Middle frontal gyrus (tissue), 1 donor: ENCODE results near the gene APMAP.

Experiments used
- DNase-seq: peaks from one replicate; pipeline ENCODE4 v3.0.0-alpha.2; 2015; ENCODE audit warnings: low spot score; ENCODE audit errors: extremely low spot score

The APMAP gene

DNA sequence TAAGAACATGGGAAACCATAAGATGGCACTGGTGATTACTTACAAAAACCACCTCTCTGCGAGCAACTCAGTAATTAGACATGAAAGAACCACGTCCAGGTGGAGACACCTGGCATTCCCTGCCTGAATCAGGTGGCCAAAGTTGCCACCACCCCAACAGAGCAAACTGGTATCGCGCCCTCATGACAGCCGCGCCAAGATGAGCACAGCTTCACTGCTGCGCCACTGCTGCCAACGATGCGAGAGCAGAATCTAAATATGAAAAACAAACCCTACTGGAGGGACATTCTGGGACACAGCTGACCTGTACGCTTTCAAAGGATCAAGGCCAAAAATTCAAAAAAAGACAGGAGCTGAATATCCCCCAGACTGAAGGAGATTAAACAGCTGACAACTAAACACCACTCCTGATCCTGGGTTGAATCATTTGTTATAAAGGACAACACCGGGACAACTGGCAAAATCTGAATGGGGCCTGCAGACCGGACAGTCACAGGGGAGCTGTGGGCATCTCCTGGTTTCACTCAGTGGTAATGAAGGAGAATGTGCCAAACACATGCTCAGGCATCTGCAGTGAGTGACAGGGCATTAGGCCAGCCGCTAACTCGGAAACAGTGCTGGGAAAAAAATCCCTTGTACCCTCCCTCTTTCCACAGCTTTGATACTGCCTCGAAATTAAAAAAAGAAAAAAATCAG is 26.1 kb downstream of the APMAP start:
- DNase-seq, result no peak

DNA sequence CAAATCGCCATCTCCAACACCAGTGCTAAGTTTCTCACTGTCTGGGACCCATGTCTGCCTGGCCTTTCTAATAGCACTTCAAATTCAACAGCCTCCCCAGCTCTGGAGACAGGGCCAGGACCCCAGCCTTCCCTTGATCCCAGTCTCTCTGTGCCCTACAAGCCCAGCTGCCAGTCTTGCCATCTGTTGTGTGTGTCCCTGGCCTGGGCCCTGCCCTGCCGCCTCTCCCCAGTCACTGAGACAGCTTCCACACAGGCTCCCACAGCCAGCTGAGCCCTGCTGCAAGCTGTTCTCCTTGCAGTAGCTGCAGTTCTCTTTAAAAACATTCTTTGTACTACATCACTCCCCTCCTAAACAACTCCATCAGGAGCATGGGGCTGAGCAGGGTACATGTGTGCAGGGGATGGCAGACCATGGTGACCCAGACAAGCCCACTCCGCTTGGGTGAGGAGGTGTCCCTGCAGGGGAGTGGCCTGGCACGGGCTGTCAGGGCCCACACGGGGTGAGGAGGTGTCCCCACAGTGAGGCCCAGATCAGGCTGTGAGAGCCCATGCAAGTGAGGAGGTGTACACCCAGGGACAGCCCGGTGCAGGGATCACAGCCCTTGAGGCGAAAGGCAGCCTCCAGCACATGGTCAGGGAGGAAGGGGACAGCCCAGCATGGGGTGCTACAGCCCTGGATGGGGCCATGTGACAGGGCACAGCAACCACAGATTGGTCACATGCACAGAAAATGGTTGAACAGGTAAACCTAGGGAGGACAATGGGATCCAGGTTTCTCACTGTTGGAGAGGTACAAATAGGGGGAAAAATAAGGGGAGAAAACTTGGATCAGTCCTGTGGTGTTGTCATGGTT is 27.3 kb downstream of the APMAP start:
- DNase-seq, result no peak

DNA sequence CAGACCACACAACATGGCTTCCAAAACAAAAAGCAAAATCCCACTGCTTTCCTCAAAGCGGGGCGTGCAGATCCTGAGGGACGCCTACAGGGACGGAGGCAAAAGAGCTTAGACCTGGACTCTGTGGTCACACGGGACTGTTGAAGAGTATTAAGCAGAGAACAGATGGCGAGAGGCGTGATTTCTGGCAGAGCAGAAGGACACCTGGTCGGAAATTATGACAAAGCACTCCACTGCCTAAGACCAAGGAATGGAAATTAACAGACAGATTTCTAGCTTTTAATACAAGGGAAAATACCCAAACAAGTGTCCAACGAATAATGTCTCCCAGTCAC is 28.1 kb downstream of the APMAP start:
- DNase-seq, result no peak

DNA sequence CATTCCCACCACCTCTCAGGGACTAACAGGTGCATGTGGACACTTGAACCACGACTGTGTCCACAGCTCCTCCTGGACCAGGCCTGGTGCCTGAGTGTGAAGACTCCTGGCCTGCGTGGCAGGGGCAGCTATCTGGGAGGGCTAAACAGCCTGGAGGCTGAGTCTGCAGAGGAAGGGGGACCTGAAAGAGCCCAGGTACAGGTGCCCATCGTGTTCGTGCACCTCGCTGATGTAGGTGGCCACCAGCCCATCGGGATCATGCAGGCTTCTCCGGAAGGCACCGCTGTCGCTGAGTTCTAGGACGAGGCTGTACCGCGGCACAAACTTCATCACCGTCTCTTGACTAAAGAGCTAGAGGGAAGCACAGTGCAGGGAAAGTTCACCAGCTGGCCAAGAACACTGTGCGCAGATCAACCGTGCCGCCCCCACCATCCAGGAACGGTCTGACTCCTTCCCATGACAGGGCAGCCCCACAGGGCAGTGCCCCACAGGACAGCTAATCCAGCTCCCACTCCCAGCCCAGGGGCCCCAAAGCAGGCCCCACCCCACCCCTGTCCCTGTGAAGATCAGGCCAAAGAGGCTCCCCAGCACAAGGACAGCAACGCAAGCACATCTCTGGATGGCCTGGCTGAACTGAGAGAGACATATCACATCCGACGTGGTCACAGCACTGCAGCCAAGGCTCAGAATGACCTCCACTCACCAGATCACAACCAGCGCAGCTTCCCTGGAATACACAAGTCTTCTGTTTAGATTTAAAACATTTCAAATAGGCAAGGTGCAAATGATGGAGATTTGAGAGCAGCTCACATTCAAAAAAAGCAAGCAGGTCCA is 28.7 kb downstream of the APMAP start:
- no peak for DNase-seq

DNA sequence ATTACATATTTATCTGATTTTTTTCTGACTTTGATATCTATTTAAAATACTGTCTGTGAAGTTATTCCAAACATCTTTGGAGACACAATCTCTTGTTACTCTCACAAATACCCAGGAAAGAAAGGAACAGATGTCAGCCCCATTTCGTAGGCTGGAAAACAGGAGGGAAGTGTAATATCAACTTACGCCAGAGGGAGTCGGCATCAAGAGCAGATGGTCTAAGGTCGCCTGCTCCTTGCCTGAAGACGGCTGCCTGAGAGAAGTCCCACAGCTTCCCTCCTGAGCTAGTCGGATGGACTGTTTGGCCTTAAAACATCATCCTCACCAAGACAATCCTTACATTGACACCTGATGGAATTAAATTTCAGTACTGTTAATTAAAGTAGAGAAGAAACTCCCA is 30.0 kb downstream of the APMAP start:
- DNase-seq, result no peak

DNA sequence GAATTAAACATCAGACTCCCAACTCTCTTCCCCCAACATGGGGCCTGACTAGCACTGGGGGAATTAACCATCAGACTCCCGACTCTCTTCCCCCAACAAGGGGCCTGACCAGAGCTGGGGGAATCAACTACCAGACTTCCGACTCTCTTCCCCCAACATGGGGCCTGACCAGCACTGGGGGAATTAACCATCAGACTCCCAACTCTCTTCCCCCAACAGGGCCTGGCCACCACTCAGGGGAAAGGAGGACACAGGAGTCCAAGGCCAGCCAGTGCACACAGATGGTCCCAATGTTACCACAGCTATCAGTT is 30.4 kb downstream of the APMAP start:
- no peak for DNase-seq

DNA sequence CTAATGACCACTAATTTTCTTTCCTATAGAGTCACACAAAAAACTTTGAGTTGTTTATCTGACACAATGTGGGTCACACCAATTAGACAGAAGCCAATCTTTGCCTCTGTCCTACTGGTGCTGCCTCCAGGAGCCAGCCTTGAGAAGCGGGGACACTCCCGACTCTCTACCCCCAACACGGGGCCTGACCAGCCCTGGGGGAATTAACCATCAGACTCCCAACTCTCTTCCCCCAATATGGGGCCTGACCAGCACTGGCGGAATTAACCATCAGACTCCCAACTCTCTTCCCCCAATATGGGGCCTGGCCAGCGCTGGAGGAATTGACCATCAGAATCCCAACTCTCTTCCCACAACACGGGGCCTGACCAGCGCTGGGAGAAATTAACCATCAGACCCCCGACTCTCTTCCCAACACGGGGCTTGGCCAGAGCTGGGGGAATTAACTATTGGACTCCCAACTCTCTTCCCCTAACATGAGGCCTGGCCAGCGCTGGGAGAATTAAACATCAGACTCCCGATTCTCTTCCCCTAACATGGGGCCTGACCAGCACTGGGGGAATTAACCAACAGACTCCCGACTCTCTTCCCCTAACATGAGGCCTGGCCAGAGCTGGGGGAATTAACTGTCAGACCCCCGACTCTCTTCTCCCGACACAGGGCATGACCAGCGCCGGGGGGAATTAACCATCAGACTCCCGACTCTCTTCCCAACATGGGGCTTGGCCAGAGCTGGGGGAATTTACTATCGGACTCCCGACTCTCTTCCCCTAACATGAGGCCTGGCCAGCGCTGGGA is 31.0 kb downstream of the APMAP start:
- no peak for DNase-seq

DNA sequence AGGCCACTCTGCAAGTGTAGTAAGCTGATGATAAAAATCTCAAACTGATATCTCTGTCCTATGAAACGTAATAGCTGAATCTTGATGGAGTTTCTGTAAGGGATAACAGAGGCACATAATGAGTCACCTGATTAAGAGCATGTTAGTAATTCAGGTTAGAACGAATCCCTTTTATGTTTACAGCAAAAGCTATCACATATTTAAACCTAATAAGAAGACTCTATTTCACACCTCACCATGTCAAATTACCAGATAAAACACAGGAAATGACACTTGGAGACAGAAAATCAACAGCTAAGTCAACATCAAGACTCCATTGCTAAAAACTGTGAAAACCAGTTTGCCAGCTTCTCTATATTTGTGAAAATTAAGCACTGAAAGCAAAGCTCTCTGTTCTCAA is 31.7 kb downstream of the APMAP start:
- no peak for DNase-seq

DNA sequence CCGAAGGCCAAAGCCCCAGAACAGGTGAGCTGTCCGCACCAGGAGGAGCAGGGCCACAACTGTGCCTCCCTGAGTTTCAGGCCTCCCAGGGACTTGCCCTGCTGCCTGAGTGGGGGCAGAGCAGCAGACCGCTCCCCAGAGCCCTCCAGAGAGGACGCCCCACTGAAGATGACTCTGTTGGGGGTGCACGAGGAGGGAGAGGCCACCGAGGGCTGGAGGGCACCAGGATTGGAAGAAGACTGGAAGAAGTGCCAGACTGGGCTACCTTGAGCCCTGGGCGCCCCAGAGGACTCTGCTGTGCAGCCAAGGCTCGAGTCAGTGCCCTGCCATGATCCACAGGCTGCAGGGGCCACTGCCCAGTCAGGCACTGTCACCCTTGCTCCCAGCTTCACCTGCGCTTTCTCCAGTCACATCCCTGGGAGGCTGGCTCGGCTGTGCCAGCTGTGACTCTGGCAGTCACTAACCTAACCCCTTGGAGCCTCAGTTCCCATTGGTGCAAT is 32.2 kb downstream of the APMAP start:
- DNase-seq, result no peak

DNA sequence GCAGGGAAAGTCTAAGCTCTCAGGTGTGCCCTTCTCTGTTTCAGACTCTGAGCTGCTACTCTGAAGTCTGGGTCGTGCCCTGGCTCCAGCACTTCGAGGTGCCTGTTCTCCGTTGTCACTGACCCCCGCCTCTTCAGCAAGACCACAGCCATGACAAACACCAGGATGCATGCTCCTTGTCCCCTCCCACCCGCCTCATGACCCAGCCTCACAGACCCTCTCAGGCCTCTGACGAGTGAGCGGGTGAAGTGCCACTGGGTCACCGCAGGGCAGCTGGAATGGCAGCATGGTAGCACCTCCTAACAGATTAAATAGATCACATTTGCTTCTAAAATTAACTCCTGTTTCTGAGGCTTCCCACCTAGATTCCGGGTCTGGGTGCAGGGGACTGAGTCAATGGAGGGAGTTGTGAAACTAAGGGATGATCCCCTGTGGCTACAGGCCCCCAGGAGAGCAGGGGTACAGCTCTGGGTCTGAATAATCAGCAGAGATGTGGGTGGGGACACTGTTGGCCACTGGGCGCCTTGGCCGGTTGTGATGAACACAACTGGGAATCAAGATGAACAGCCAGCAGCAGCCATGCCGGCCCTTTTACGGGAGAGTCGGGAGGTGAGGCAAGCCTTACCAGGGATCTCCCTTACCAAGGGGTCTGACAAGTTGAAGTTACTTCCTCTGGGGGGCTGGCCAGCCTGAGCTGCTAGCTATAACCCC is 32.8 kb downstream of the APMAP start:
- DNase-seq, result no peak

DNA sequence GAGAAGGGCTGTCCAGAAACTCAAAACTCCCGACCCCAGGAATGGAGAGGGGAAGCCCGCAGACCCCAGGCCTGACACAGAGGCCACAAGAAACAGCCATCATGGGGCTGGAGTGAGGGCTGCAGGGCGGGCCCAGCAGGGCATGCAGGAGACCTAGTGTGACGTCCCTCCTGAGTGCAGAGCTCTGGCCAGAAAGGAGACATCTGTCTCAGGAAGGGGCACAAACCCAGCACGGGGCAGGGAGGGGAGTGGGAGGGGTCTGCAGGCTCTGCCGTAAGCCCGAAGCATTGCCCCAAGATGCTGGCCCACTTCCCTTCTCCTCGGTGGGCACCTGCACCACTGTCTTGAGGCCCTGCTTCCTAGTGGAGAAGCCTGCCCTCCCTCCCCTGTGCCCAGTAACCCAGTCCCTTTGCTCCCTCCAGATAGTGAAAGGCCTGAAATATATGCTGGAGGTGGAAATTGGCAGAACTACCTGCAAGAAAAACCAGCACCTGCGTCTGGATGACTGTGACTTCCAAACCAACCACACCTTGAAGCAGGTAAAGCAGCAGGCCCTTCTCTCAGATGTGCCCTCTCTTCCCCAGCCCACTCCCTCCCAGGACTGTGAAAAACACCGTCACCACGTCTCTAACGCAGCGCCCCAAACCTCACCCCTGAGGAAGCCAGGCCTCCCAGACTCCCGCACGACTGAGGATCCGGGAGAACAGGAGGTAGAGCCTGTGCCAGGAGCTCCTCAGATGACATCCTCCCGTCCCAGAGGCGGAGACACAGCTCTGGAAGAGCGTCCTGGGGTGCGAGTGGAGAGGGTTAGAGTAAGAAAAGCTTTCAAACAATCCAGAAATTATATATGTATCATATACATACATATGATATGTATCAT is 33.8 kb downstream of the APMAP start:
- DNase-seq, result no peak

DNA sequence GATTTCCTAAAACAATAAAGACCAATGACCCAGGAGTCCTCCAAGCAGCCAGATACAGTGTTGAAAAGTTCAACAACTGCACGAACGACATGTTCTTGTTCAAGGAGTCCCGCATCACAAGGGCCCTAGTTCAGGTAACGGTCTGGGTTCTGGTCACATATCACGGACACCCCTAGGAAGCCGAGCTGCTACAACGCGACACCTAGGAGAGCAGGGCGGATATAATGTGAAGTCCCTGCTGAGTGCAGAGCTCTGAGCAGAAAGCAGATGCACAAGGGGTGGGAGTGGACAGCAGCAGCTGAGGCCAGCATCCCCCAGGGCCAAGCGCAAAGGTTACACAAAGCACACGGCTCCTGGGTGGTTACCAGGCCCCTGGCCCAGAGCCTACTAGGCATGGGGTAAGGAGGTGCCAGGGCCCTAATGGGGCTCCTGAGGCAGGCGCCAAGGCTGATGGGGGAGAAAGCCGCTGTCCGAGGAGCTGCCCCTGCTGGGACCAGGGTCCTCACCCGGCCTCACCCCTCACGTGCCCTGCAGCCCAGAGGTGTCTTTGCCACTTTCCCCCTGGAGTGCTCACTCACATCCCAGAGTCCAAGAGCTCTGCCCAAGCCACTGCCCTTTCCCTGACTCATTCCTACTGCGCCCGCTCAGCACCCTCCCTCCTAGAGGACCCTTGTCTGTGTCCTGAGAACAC is 35.1 kb downstream of the APMAP start:
- DNase-seq, result no peak

DNA sequence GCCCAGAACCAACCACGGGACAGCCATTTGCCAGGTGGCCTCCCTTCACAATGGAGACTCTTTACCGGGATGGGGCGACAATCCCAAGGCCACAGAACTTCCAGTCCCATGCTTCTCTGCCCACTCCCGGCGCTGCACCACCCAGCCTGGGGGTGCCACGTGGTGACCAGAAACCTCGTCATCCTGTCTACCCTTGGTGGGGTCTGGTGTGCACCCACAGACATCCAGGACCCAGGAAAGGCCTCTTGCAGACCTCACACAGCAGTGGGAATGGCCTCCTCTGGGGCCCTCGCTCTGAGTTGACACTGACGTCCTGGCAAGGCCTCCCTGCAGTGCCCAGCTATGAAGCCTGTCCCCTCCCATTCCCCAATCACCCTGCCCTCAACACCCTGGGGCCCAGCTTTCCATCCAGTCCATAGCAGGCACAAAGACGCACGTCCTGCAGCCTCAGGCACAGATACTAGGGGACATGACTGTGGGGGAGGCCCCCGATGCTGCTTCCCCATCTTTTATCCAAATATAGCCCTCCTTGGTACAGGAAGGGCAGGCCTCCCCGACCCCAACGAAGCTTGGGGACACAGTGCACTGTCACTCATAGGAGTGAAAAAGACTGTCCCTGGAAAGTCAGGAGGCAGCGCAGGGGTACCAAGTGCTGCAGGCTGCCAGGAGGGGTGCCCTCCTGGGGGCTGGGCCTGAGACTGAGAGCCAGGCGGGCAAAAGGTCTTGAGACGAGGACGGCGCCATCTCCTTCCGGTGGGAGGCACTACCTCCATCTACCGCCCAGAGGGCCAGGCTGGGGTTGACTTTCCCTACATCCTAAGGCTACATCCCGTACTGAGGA is 36.3 kb downstream of the APMAP start:
- DNase-seq, result no peak

DNA sequence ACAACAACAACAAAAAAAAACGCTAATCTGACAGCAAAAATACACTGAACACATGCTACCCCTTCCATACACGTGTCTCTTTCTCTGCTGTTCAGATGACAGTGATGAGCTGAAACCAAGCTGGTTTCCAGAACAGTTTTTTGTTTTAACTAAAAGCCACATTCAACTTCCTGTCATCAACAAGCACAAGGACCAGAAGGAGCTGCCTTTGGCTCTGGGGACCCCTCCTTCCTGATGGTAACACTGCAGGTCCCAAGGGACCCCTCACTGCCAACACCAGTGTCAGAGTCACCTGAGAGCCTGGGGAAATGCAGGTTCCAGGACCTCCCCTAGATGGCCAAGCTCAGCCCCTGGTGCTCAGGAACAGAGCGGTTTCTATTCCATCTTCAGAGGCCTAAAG is 37.5 kb downstream of the APMAP start:
- DNase-seq, result no peak

DNA sequence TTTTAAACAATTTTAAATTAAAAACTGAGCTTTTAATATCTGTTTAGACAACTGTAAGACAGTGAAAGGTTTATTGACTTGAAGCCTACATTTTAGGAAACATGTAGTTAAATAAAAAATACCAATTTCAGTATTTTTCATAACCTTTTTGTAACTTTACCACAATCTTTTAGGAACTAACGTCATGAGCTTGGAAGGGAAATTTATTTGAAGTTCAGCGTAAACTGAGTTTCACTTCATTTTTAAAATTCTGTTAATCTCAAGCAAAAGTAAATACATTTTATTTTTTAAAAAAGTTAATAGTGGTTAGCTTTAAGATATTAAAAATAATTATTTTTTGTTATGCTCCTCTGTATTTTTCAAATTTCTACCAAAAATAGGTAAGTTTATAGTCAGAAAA is 38.0 kb downstream of the APMAP start:
- DNase-seq, result no peak

DNA sequence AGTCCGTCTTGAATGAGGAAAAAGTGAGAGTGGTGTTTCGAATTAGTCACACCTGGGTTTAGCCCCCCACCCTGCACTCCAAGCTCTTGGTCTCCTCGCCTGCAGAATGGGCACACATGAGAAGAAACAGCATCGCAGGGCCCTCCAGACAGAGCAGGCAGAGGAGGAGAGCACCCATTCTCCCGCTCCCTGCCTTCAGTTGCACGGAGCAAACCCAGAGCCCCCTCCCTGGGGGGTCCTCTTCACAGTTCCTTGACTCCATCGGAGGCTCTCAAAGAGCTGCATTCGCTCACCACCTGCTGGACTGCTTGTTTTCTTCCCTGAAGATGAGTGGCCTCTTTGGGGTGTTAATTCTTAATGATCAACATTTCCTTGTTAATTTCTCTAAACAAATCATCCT is 38.4 kb downstream of the APMAP start:
- no peak for DNase-seq

DNA sequence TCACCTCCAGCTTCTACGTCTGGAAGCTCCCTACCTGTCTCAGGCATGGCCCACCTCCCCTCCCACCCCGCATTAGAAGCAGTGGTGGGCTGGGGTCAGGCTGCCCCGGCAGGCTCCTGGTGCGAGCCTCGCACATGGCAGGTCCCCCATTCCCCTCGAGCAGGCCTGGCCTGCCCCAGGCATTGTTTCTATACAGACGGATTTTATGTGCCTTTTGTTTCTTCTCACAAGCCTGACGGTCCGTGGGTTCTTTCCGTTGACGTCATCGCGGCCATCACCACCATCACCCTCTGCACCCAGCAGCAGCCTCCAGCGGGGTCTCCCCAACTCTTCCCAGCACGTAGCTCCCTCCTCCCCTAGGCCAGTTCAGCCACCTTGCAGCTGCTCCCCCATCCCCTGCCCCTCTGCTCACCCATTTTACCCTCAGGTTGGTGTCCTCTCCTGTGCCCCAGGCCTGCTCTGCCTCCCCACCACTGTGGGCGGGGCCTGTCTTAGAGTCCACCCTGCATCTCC is 38.9 kb downstream of the APMAP start:
- DNase-seq, result no peak

DNA sequence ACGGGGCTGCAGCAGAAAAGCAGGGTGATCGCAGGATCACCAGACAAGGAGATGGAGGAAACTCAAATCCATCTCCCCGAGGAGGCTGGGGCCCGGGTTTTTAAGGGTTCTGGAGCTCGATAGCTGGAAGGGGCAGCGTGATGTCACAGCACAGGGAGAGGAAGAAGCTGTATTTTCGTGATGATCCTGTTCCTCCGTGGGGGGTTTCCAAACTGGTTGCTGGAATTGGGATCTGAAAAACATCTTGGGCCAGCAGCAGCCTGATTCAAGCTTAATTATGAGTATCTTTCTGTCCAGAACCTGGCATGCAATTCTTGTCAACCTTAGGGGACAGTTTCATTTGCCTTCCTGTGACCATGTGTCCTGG is 39.4 kb downstream of the APMAP start:
- DNase-seq, result no peak
